Epithelial cell of prostate (primary cell): Measurements from ENCODE around the gene GABBR1.

Experiments
- DNase-seq: peaks from one replicate; pipeline ENCODE4 v3.0.0-alpha.2; 2011; ENCODE audit warnings: low read depth, low spot score
- H3K27ac ChIP-seq: fragments of 450-650 bp; 2 replicates; pipeline ENCODE4 v1.5.1; 2017; ENCODE audit warnings: mild to moderate bottlenecking

GABBR1 gene

DNA sequence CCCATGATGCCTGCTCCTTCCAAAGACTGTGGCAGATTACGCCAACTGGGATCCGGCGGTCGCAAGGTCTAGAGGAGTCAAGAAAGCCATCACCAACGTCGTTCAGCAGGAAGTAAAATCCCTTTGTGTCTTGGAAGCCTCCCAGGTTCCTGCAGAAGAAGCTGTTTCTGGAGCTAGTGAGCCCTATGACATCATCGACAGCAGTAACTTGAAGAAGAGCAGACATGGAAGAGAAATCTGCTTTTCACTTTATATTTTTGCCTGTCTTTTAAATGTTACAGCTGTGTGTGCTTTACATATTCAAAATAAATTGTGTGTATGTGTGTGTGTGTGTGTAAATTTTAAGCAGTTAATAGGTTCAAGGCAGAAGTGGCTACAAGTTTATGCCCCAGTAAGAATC lies 55.4 kb downstream of the GABBR1 start:
- DNase-seq = no peak
- H3K27ac ChIP-seq = no peak overlapping the region

- DNase-seq = no peak
- no peak overlapping the region for H3K27ac ChIP-seq
Measured at GRCh38 chr6:29576056-29576455, 56.9 kb downstream of the GABBR1 start.

- no peak overlapping the region for H3K27ac ChIP-seq
- no peak for DNase-seq
Measured at GRCh38 chr6:29567991-29568390, 65.0 kb downstream of the GABBR1 start.

- no peak for DNase-seq
- no peak overlapping the region for H3K27ac ChIP-seq
Measured at GRCh38 chr6:29567541-29567940, 65.4 kb downstream of the GABBR1 start.

DNA sequence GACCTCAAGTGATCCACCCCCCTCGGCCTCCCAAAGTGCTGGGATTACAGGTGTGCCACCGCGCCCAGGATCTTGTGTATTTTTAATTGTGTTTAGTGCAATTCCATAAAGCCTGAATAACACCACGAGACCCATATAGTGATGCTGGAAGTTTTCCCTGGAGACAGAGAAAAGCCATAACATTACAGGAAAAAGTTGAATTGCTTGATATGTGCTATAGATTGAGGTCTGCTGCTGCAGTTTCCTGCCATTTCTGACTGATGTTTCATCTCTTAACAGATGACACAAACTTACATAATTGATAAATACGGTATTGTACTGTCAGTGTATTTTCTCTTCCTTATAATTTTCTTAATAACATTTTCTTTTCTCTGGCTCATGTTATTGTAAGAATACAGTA lies 66.1 kb downstream of the GABBR1 start:
- DNase-seq = no peak
- no peak overlapping the region for H3K27ac ChIP-seq

- H3K27ac ChIP-seq = no peak overlapping the region
- DNase-seq = no peak
Measured at GRCh38 chr6:29564875-29565274, 68.1 kb downstream of the GABBR1 start.

GRCh38 chr6:29563435-29563965 lies 69.5 kb downstream of the GABBR1 start:
- H3K27ac ChIP-seq = no peak overlapping the region
- DNase-seq = no peak

- DNase-seq = no peak
- H3K27ac ChIP-seq = no peak overlapping the region
Measured at GRCh38 chr6:29561606-29562181, 71.3 kb downstream of the GABBR1 start.

DNA sequence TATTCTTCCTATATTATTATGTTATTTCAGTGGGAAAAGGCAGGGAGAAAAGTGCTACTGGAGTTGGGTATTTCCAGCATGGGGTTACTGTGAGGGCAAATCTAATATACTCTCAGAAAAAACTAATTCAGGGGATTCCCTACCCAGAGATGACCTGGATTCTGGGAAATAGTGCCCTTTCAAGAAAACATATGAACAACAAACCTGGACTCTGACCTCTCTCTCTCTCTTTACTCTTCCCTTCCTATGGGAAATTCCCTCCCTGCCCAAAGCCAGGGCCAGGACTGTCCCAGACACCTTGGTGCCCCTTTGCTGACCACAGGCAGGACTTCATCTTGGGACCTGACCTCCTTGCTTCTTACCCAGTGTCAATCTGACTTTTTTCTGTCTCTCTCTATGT lies 71.9 kb downstream of the GABBR1 start:
- DNase-seq = no peak

GRCh38 chr6:29559524-29560287 lies 73.3 kb downstream of the GABBR1 start, which contains the start of gene UBD:
TSS of gene UBD (minus strand) at chr6:29559732. CDS start at chr6:29559701, 31 bp downstream.
- DNase-seq = no peak
- H3K27ac ChIP-seq = no peak within 1 kb of the TSS

More for the DNA sequence above, 71.9 kb downstream of the GABBR1 start:
- H3K27ac ChIP-seq = no peak overlapping the region

DNA sequence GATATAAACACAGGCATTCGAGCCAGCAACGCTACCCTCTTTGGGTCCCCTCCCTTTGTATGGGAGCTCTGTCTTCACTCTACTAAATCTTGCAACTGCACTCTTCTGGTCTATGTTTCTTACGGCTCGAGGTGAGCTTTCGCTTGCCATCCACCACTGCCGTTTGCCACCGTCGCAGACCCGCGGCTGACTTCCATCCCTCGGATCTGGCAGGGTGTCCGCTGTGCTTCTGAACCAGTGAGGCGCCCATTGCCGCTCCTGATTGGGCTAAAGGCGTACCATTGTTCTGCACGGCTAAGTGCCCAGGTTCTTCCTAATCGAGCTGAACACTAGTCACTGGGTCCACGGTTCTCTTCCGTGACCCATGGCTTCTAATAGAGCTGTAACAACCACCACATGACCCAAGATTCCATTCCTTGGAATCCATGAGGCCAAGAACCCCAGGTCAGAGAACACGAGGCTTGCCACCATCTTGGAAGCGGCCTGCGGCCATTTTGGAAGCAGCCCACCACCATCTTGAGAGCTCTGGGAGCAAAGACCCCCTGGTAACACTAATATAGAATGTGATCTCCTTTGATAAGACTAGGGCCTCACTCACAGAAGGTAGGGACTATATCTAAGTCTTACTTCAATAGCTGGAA lies 74.4 kb downstream of the GABBR1 start:
- H3K27ac ChIP-seq = no peak overlapping the region
- no peak for DNase-seq

DNA sequence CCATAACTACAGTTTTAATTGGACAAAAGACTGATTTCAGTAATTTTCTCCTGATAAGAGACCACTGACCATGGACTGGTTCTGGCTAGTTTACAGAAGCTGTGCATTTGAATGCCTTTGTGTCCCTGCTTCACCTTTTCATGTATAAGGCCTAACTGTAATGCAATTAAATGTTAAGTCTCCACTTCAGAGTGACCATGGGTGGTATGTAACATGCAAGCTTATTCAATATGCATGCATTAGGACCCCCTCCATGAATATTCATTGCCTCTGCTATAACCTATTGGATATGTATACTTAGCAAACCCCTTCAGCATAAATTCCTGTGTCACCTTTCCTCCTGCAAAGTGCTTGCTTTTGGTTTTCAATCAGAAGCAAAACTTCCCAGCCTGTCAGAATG lies 75.7 kb downstream of the GABBR1 start:
- DNase-seq = no peak

DNA sequence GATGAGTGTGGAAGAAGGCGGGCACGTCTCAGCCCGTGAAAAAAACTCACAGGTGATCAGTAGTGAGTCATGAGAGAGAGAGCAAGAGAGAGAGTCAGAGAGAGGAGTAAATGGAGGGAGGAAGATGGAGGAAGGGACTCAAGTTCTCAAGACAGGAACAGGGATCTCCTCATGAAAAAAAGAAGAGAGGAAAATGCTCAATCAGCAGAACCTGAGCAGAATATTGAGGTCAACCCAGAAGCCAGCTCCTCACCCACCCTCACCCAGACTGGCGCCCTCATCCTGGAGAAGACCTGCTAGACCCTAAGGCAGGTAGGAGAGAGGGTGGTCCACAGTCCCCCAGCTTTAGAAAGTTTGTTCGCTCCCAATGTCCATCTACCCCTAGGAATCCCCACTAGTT lies 78.2 kb downstream of the GABBR1 start:
- no peak for DNase-seq
- H3K27ac ChIP-seq = no peak overlapping the region

More for the DNA sequence above, 75.7 kb downstream of the GABBR1 start:
- no peak overlapping the region for H3K27ac ChIP-seq

GRCh38 chr6:29553268-29554057 lies 79.5 kb downstream of the GABBR1 start:
- DNase-seq = no peak
- H3K27ac ChIP-seq = no peak overlapping the region

- DNase-seq = no peak
Measured at GRCh38 chr6:29552512-29553051, 80.4 kb downstream of the GABBR1 start.

DNA sequence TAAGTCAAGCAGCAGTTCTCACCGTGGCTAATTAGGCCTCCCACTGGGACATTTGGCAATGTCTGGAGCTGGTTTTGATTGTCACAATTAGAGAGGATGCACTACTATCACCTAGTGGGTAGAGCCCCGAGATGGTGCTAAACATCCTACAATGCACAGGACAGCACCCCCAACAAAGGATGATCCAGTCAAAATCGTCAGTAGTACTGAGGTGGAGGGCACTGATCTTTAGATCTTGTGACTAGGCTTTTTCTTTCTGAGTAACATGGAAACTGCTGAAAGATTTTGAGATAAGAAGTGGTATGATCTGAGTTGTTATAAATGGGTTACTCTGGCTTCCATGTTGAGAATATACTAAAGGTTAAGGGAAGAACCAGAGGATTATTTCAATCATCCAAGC lies 85.4 kb downstream of the GABBR1 start:
- H3K27ac ChIP-seq = no peak overlapping the region
- DNase-seq = no peak

More at GRCh38 chr6:29552512-29553051, 80.4 kb downstream of the GABBR1 start:
- H3K27ac ChIP-seq = no peak overlapping the region

GRCh38 chr6:29537714-29538403 lies 95.1 kb downstream of the GABBR1 start:
- H3K27ac ChIP-seq = no peak overlapping the region
- no peak for DNase-seq

DNA sequence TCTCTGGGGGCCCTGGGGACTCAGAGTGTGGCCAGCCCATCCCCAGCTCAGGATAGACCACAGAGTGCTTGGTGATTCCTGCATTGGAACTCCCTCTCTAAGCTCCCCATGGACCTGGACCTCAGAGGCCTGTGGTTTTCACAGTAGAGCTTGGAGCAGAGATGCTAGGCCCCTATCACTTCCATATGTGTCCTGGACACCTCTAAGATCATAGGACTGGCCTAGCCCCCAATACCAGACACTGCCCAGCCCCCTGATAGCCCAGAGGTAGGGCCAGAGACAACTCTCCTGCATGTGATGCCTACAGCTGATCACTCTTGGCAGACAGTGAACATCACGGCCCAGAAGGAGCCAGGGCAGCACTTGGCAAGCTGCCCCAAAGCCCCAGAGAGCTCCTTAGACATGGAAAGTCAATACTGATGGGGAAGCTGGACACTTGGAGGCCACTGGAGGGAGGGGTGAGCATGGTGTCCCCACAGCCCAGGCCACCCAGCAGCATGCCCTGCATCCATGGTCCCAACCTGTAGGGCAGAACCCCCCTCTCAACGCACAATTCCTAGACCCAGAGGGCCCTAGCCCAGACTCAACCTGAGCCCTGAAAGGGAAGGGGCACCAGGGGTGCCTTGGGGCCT lies 100.5 kb downstream of the GABBR1 start:
- no peak for DNase-seq

DNA sequence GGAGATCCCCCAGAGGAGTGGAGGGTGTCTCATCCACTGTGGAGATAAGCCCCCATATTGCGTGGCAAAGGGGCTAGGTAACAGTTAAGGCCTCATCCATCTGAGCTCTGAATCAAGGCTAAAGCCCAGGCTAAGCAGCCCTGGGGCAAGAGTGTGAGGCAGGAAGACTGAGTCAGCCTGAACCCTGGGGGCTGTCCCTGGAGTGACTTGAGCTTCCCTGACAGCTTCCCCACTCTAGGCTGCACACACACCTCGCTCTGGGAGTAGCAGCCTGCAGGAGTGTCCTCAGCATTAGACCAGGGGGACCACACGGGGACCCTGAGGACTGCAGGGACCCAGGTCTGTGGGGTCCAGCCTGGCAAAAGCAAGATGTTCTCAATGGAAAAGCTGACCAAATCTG lies 101.3 kb downstream of the GABBR1 start:
- no peak for DNase-seq
- H3K27ac ChIP-seq = no peak overlapping the region

More for the DNA sequence above, 100.5 kb downstream of the GABBR1 start:
- H3K27ac ChIP-seq = no peak overlapping the region
